ENCODE measurements around the gene MOGAT3. TPM values are rescaled to one million over a fixed set of nuclear protein-coding genes. Genes with fewer than 3 reads are reported as not detected.
"Not testable (repeated sequence)": the region's sequence is repeated elsewhere in the genome, so short reads cannot be mapped to it uniquely, and the experiment has no call there.

MOGAT3 gene
- total RNA-seq, 1 experiment from 2014 or later, result not detected

DNA sequence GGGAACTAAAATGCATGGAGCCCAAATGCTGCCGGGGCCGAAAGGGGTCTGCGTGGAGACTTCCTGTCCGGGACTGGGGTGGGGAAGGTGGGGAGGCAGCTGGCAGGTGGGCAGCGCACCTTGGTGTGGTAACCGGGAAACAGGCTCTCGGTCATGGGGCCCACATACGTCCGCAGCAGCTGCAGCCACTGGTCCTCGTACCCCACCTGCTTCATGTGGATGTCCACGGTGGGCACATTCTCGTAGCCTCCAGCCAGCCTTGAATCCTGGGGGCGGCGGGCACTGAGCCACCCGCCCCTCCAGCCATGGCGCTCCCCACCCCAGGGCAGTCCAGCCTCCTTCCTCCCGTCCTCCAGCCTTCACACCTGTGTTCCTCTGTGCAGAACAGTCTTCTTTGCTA lies 6.6 kb upstream of the MOGAT3 start:
- no peaks in the 10 kb centered on the region for H3K4me1 ChIP-seq (replicated peaks; ENCODE audit: insufficient read depth)
- no peak overlapping the region for H3K4me3 ChIP-seq
- H3F3A ChIP-seq (ENCODE audit: insufficient read depth, low read depth), result no peaks in the 10 kb centered on the region
- no peaks in the 10 kb centered on the region for H3K9me3 ChIP-seq (ENCODE audit: insufficient read depth, low read depth)
- H3K36me3 ChIP-seq (ENCODE audit: low read depth), result no peaks in the 10 kb centered on the region
- no peaks in the 10 kb centered on the region for H4K20me1 ChIP-seq (ENCODE audit: insufficient read depth)
- no peak overlapping the region for H3K4me2 ChIP-seq
- no peaks in the 10 kb centered on the region for H3K79me2 ChIP-seq (ENCODE audit: low read depth)
- H2AFZ ChIP-seq, result no peak overlapping the region
- DNase-seq, result no peak
- ChIA-PET POLR2A (ENCODE audit: unreplicated experiment) (no interaction called here), CTCF (interaction anchor here (0.6 kb wide), 1 partner anchor 13 kb away, joined by 3 read pairs; no protein-coding TSS in a partner anchor)
- H3K27ac ChIP-seq, result no peak overlapping the region
- no peaks in the 10 kb centered on the region for H3K27me3 ChIP-seq (ENCODE audit: insufficient read depth, low read depth)
- intact Hi-C loops (cut with micrococcal nuclease; ENCODE audit: unreplicated experiment), result no loop called here
- no TSS peak for BruUV-seq (replicated peaks)
- no peak for TF ChIP-seq EZH2 (IDR thresholded peaks at IDR 0.05; ENCODE audit: low read depth)
- TF ChIP-seq, protein P1, sequence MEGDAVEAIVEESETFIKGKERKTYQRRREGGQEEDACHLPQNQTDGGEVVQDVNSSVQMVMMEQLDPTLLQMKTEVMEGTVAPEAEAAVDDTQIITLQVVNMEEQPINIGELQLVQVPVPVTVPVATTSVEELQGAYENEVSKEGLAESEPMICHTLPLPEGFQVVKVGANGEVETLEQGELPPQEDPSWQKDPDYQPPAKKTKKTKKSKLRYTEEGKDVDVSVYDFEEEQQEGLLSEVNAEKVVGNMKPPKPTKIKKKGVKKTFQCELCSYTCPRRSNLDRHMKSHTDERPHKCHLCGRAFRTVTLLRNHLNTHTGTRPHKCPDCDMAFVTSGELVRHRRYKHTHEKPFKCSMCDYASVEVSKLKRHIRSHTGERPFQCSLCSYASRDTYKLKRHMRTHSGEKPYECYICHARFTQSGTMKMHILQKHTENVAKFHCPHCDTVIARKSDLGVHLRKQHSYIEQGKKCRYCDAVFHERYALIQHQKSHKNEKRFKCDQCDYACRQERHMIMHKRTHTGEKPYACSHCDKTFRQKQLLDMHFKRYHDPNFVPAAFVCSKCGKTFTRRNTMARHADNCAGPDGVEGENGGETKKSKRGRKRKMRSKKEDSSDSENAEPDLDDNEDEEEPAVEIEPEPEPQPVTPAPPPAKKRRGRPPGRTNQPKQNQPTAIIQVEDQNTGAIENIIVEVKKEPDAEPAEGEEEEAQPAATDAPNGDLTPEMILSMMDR (conservative IDR thresholded peaks at IDR 0.05), result no peak
- H3K9me2 ChIP-seq (ENCODE audit: insufficient read depth), result no peaks in the 10 kb centered on the region

DNA sequence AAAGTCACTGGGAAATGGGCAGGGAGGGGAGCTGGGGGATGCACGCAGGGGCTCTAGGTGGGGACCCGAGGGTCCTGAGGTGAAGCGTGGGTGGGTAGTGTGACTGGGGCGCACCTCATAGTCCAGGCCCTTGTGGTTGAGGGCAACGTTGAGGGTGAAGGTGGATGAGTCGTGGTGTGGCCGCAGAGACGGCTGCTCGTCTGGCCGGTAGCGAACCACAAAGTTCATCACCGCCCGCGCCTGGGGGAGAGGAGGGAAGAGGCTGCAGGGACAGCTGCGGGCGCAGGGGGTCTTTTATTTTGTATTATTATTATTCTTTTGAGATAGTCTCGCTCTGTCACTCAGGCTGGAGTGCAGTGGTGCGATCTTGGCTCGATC lies 5.8 kb upstream of the MOGAT3 start:
- Histone ChIP-seq H3K9me3 (ENCODE audit: insufficient read depth, low read depth) (no peaks in the 10 kb centered on the region), H3K27ac (no peak overlapping the region), H3K9me2 (ENCODE audit: insufficient read depth) (no peaks in the 10 kb centered on the region), H3K79me2 (ENCODE audit: low read depth) (no peaks in the 10 kb centered on the region), H3K36me3 (ENCODE audit: low read depth) (no peaks in the 10 kb centered on the region), H2AFZ (no peak overlapping the region), H3K4me2 (no peak overlapping the region), H4K20me1 (ENCODE audit: insufficient read depth) (no peaks in the 10 kb centered on the region), H3K27me3 (ENCODE audit: insufficient read depth, low read depth) (no peaks in the 10 kb centered on the region), H3K4me3 (no peak overlapping the region), H3K4me1 (replicated peaks; ENCODE audit: insufficient read depth) (no peaks in the 10 kb centered on the region), H3F3A (ENCODE audit: insufficient read depth, low read depth) (no peaks in the 10 kb centered on the region)
- ChIA-PET POLR2A (ENCODE audit: unreplicated experiment) (no interaction called here), CTCF (no interaction called here)
- intact Hi-C loops (cut with micrococcal nuclease; ENCODE audit: unreplicated experiment), result no loop called here
- no TSS peak for BruUV-seq (replicated peaks)
- no peak for DNase-seq
- no peak for TF ChIP-seq EZH2 (IDR thresholded peaks at IDR 0.05; ENCODE audit: low read depth)
- TF ChIP-seq, protein P1 (conservative IDR thresholded peaks at IDR 0.05), result no peak

DNA sequence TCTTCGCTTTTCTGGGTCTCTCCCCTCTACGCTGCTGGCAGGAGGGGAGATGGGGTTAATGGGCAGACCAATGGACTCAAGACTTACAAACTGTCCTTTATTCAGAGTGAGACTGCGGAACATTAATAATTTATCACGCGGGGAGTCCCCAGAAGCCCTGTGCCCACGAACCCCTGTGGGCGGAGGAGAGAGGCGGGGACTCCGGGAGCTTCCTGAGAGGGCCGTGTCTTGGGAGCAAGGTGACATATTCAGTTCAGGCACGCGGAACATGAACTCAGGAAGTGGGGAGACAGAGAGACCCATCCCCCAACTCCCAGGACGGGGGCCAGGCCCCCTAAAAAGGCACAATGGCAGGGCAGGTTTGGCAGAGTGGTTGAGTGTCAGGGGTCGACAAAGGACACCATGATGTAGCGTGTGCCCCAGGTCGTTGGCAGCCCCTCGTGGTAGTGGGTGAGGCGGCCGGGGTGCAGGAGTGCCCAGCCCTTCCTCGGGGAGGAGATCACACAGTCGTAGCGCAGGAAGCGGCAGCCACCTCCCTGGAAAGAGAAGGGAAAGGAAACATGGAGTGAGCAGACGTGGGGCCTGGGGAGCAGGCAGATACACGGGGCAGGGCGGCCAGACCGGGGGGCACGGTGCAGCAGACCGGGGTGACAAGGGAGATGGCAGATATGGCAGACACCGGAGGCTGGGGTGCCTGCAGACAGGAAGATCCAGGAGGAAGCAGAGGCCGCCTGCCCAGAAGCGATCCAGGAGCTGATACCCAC lies 5.2 kb upstream of the MOGAT3 start:
- no TSS peak for BruUV-seq (replicated peaks)
- Histone ChIP-seq H3F3A (ENCODE audit: insufficient read depth, low read depth) (no peaks in the 10 kb centered on the region), H3K4me3 (no peak overlapping the region), H3K27me3 (ENCODE audit: insufficient read depth, low read depth) (no peaks in the 10 kb centered on the region), H3K9me2 (ENCODE audit: insufficient read depth) (no peaks in the 10 kb centered on the region), H3K36me3 (ENCODE audit: low read depth) (no peaks in the 10 kb centered on the region), H3K79me2 (ENCODE audit: low read depth) (no peaks in the 10 kb centered on the region), H3K4me1 (replicated peaks; ENCODE audit: insufficient read depth) (no peaks in the 10 kb centered on the region), H4K20me1 (ENCODE audit: insufficient read depth) (no peaks in the 10 kb centered on the region), H3K9me3 (ENCODE audit: insufficient read depth, low read depth) (no peaks in the 10 kb centered on the region), H2AFZ (no peak overlapping the region), H3K4me2 (no peak overlapping the region), H3K27ac (no peak overlapping the region)
- TF ChIP-seq EZH2 (IDR thresholded peaks at IDR 0.05; ENCODE audit: low read depth), result no peak
- TF ChIP-seq, protein P1 (conservative IDR thresholded peaks at IDR 0.05), result no peak
- ChIA-PET POLR2A (ENCODE audit: unreplicated experiment) (no interaction called here), CTCF (interaction anchor here (0.5 kb wide), 1 partner anchor 40 kb away, joined by 8 read pairs; no protein-coding TSS in a partner anchor)
- DNase-seq, result no peak
- intact Hi-C loops (cut with micrococcal nuclease; ENCODE audit: unreplicated experiment), result no loop called here

DNA sequence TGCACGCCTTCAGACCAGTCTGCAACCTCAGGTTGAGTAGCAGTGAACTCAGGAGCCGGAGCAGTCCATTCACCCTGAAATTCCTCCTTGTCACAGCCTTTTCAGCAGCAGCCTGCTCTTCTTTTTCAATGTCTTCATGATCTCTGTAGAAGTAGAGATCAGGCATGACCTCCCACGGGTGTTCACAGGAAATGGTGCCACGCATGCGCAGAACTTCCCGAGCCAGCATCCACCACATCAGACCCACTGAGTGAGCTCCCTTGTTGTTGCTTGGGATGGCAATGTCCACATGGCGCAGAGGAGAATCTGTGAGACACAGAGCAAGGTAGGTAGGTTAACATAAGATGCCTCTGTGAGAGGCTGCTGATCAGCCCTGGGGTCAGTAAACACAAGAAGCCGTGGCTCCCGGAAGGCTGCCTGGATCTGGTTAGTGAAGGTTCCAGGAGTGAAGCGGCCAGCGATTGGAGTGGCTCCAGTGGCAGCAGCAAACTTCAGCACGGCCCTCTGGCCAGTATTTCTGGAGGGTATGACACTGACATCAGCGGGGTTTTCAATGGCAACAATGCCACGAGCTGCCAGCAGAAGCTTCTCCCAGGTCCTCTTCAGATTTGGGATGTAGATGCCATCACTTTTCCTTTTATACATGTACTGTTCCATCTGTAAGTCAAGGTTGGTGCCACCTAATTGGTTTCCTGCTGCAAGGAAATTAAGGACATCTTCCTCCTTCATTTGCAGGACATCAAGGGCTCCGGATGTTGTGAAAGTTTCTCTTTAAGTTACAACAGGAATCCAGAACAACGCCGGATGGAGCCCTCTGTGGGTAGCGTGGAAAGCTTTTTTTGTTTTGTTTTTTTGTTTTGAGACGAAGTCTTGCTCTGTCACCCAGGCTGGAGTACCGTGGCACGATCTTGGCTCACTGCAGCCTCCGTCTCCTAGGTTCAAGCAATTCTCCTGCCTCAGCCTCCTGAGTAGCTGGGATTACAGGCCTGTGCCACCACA lies 3.2 kb upstream of the MOGAT3 start:
- H3K36me3 ChIP-seq (ENCODE audit: low read depth); H3K9me3 ChIP-seq (ENCODE audit: insufficient read depth, low read depth); H3K9me2 ChIP-seq (ENCODE audit: insufficient read depth); H3K27me3 ChIP-seq (ENCODE audit: insufficient read depth, low read depth); H3K27ac ChIP-seq; H3F3A ChIP-seq (ENCODE audit: insufficient read depth, low read depth); H3K79me2 ChIP-seq (ENCODE audit: low read depth); DNase-seq; H3K4me2 ChIP-seq; CTCF ChIA-PET; BruUV-seq (replicated peaks); H3K4me3 ChIP-seq; H4K20me1 ChIP-seq (ENCODE audit: insufficient read depth); H3K4me1 ChIP-seq (replicated peaks; ENCODE audit: insufficient read depth); intact Hi-C loops (cut with micrococcal nuclease; ENCODE audit: unreplicated experiment); H2AFZ ChIP-seq: not testable (repeated sequence)
- POLR2A ChIA-PET (ENCODE audit: unreplicated experiment), result interaction anchor here (0.6 to 0.7 kb wide), 2 partner anchors 327 to 1039 kb away, joined by 5 to 13 read pairs; no protein-coding TSS in a partner anchor
